K562 (cell line): ENCODE measurements around the gene FADS1. TPM values are rescaled to one million over a fixed set of nuclear protein-coding genes. Genes with fewer than 3 reads are reported as not detected.

Experiments
- ADNP ChIP-seq: fragments of 200-800 bp; sonication (Bioruptor generic); IDR thresholded peaks from 2 replicates; pipeline ENCODE4 v1.6.1; 2016; ENCODE audit warnings: missing genetic modification characterization, missing compliant biosample characterization
- CBX3 ChIP-seq, 2 experiments: IDR thresholded peaks; 1 replicate in 1 of 2; 2 replicates in 1 of 2; pipeline ENCODE4 v1.6.1; 2012; ENCODE audit warnings: inconsistent platforms in 2 of 2, low read length in 2 of 2, borderline replicate concordance in 1 of 2, control low read depth in 1 of 2
- CTBP1 ChIP-seq: fragments of 450-650 bp; IDR thresholded peaks from 2 replicates; pipeline ENCODE4 v1.6.1; 2016; ENCODE audit warnings: borderline replicate concordance
- EP300 ChIP-seq: IDR thresholded peaks from 2 replicates; pipeline ENCODE4 v1.6.1; 2012; ENCODE audit warnings: low read length, improper control_type of control experiment
- FIP1L1 ChIP-seq: fragments of 200-400 bp; formaldehyde crosslinking; IDR thresholded peaks from 2 replicates; pipeline ENCODE4 v1.6.1; 2018; ENCODE audit warnings: mild to moderate bottlenecking, low read depth, low read length; ENCODE audit not compliant: poor library complexity, severe bottlenecking
- FOS ChIP-seq: IDR thresholded peaks from 3 replicates; pipeline ENCODE4 v1.6.1; 2011; ENCODE audit not compliant: insufficient read length; ENCODE audit errors: extremely low read depth
- HDAC1 ChIP-seq, 2 experiments: fragments of 450-650 bp; IDR thresholded peaks; 2 replicates each; pipeline ENCODE4 v1.6.1; 2016 to 2017; ENCODE audit warnings: inconsistent platforms in 1 of 2, mild to moderate bottlenecking in 1 of 2, moderate library complexity in 1 of 2
- KLF6 ChIP-seq: fragments of 250-450 bp; sonication (Bioruptor Pico); IDR thresholded peaks from 2 replicates; pipeline ENCODE4 v1.4.0; 2020; ENCODE audit warnings: mild to moderate bottlenecking, moderate library complexity, borderline replicate concordance
- MTA2 ChIP-seq: fragments of 450-650 bp; IDR thresholded peaks from 2 replicates; pipeline ENCODE4 v1.6.1; 2016; ENCODE audit warnings: low read depth
- NONO ChIP-seq, 2 experiments: fragments of 200-400 bp in 1 of 2; fragments of 450-650 bp in 1 of 2; formaldehyde crosslinking in 1 of 2; IDR thresholded peaks; 2 replicates each; pipeline ENCODE4 v1.6.1; 2017; ENCODE audit warnings: low read depth in 2 of 2, mild to moderate bottlenecking in 2 of 2, moderate library complexity in 2 of 2, low read length in 1 of 2
- SMAD4 ChIP-seq: fragments of 250-450 bp; sonication (Bioruptor Pico); conservative IDR thresholded peaks from 2 replicates; pipeline ENCODE4 v1.8.0; 2021; ENCODE audit warnings: inconsistent platforms, mild to moderate bottlenecking, moderate library complexity
- TAF7 ChIP-seq: fragments of 450-650 bp; IDR thresholded peaks from 2 replicates; pipeline ENCODE4 v1.6.1; 2016; ENCODE audit warnings: missing genetic modification characterization, missing compliant biosample characterization
- U2AF1 ChIP-seq: fragments of 200-400 bp; formaldehyde crosslinking; optimal IDR thresholded peaks from 2 replicates; pipeline ENCODE3; 2017; ENCODE audit warnings: mild to moderate bottlenecking, low read depth, low read length, moderate library complexity
- ZKSCAN1 ChIP-seq: fragments of 150-350 bp; IDR thresholded peaks from 2 replicates; pipeline ENCODE4 v1.6.1; 2016; ENCODE audit warnings: low read depth, low read length
- ZKSCAN3 ChIP-seq: fragments of 250-450 bp; sonication (Bioruptor Pico); IDR thresholded peaks from 2 replicates; pipeline ENCODE4 v1.4.0; 2020
- ZNF146 ChIP-seq: IDR thresholded peaks from one replicate; pipeline ENCODE4 v1.6.1; 2018; ENCODE audit warnings: missing compliant biosample characterization; ENCODE audit not compliant: unreplicated experiment
- ZNF232 ChIP-seq: sonication (generic); formaldehyde crosslinking; IDR thresholded peaks from 2 replicates; pipeline ENCODE4 v1.8.0; 2022; ENCODE audit warnings: mild to moderate bottlenecking, missing genetic modification reagents
- ZNF3 ChIP-seq: fragments of 250-450 bp; sonication (Bioruptor Pico); IDR thresholded peaks from 2 replicates; pipeline ENCODE4 v1.5.0; 2021; ENCODE audit warnings: mild to moderate bottlenecking, moderate library complexity
- ZNF347 ChIP-seq: fragments of 450-650 bp; formaldehyde crosslinking; IDR thresholded peaks from 2 replicates; pipeline ENCODE4 v1.4.0; 2020; ENCODE audit warnings: low read depth, mild to moderate bottlenecking, moderate library complexity
- polyA plus RNA-seq, 8 experiments: library from polyadenylated mRNA; depleted of rRNA in 4 of 8; stranded (reverse) in 5 of 8; unstranded in 3 of 8; fragments of >200 nt; fragmentation: Nextera tagmentation in 2 of 8; fragmentation: Illumina TruSeq in 1 of 8; extraction: Ambion mirVana in 2 of 8; extraction: Trizol in 1 of 8; gene quantifications; 2 replicates each; pipeline versions ENCODE4 v1.2.1 to v1.2.3, GENCODE V29; 2011 to 2014; ENCODE audit warnings: inconsistent platforms in 1 of 8, missing spikeins in 1 of 8
- total RNA-seq, 7 experiments: library from RNA; depleted of rRNA in 6 of 7; stranded (reverse); fragments of >200 nt in 6 of 7; fragmentation: Illumina TruSeq in 2 of 7; extraction: Trizol in 2 of 7; gene quantifications; 2 replicates each; pipeline versions ENCODE4 v1.2.1 to v1.2.3, GENCODE V29; 2011 to 2021; ENCODE audit warnings: low replicate concordance in 1 of 7
- TF ChIP-seq, protein P1 (sequence below): sonication (generic); formaldehyde crosslinking; IDR thresholded peaks from 2 replicates; pipeline ENCODE4 v1.8.1; 2023; ENCODE audit warnings: mild to moderate bottlenecking, missing genetic modification reagents
- TF ChIP-seq, protein P2 (sequence below): sonication (generic); formaldehyde crosslinking; IDR thresholded peaks from 2 replicates; pipeline ENCODE4 v1.8.0; 2022; ENCODE audit warnings: mild to moderate bottlenecking, low read depth, missing genetic modification reagents
- TF ChIP-seq, protein P3 (sequence below): fragments of 450-650 bp; conservative IDR thresholded peaks from 2 replicates; pipeline ENCODE4 v1.6.1; 2016; ENCODE audit warnings: missing genetic modification characterization, low read depth, mild to moderate bottlenecking, control low read depth, missing compliant biosample characterization
- TF ChIP-seq, protein P4 (sequence below): sonication (generic); formaldehyde crosslinking; IDR thresholded peaks from 2 replicates; pipeline ENCODE4 v1.8.0; 2022; ENCODE audit warnings: missing genetic modification reagents, mild to moderate bottlenecking, moderate library complexity, borderline replicate concordance

The FADS1 gene
- total and polyA plus RNA-seq, 9 of the 15 experiments (the other 6 are each of a cell fraction or from before 2014, with no cell fraction given) = 110 to 864 (median 364) TPM

DNA sequence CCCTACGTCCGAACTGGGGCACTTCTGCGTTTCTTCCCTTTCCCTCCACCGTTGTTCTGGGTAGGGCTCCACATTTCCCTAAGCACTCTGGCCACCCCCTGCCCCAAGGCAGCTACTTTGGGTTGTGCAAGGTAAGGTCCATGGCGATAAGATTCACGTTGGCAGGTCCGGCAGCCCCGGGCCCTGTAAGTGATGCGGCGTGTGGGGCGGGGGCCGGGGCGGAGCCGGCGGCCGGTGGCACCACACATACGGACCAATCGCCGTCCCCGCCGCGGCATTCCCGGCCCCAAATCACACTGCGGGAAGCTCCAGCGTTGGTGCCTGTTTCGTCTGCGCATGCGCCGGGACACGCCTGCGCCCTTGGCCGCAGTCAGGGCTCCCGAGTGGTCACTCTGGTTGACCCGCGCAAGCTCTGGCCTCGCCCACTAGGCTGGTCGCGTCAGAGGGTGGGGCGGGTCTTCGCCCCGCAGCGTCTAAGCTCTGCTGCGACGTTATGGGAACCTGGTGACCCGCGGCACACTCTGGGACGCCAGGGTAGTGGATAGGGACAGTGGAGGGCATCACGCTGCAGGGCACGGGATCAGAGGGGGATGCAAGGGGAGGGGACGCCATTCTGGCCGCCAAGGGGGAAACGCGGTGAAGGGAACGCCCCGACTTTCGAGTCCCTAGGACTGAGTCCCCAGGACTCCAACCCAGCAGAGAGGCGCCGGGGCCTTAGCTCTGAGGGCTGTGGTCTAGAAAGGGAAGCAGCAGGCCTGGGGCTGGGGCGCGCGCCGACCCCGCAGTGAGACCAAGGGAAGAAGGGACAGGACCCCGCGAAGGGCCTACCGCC, 1.6 kb downstream of the FADS1 start (continued):
- TF ChIP-seq ZNF347 (CRISPR knock-in tag) (no peak), TAF7 (tag) (peak; percentile 73), CBX3 (IDR thresholded peaks at IDR 0.05; ENCODE audit: borderline replicate concordance in 1 of 2, low read length in 2 of 2) (0 out of 3 replicates have a peak, but pooled peaks of 1 of the 2 experiments have one; percentile 13), ZKSCAN3 (CRISPR knock-in tag) (no peak), ZKSCAN1 (no peak; the same call in 1 of the 2 replicates), ADNP (tag) (no peak), MTA2 (peak; percentile 31; the same call in 1 of the 2 replicates), NONO (IDR thresholded peaks at IDR 0.05; ENCODE audit: low read depth in 2 of 2, low read length in 1 of 2) (0 out of 4 replicates have a peak, but pooled peaks of 1 of the 2 experiments have one; percentile 4), ZNF146 (no peak), EP300 (no peak), KLF6 (CRISPR knock-in tag) (no peak), SMAD4 (CRISPR knock-in tag) (peak; percentile 60), ZNF232 (no peak; the same call in 1 of the 2 replicates), U2AF1 (no peak), ZNF3 (CRISPR knock-in tag) (no peak), CTBP1 (peak; percentile 86), HDAC1 (IDR thresholded peaks at IDR 0.05) (peak in 1 of 2 experiments; percentile 41; a peak in 1 of 4 replicates), FOS (no peak), FIP1L1 (peak; percentile 69)
- TF ChIP-seq, protein P1, sequence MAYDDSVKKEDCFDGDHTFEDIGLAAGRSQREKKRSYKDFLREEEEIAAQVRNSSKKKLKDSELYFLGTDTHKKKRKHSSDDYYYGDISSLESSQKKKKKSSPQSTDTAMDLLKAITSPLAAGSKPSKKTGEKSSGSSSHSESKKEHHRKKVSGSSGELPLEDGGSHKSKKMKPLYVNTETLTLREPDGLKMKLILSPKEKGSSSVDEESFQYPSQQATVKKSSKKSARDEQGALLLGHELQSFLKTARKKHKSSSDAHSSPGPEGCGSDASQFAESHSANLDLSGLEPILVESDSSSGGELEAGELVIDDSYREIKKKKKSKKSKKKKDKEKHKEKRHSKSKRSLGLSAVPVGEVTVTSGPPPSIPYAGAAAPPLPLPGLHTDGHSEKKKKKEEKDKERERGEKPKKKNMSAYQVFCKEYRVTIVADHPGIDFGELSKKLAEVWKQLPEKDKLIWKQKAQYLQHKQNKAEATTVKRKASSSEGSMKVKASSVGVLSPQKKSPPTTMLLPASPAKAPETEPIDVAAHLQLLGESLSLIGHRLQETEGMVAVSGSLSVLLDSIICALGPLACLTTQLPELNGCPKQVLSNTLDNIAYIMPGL (CRISPR knock-in tag) = no peak
- TF ChIP-seq, protein P2, sequence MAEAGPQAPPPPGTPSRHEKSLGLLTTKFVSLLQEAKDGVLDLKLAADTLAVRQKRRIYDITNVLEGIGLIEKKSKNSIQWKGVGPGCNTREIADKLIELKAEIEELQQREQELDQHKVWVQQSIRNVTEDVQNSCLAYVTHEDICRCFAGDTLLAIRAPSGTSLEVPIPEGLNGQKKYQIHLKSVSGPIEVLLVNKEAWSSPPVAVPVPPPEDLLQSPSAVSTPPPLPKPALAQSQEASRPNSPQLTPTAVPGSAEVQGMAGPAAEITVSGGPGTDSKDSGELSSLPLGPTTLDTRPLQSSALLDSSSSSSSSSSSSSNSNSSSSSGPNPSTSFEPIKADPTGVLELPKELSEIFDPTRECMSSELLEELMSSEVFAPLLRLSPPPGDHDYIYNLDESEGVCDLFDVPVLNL (CRISPR knock-in tag) = 0 out of 2 replicates have a peak, but pooled peaks have one; percentile 40
- TF ChIP-seq, protein P3, sequence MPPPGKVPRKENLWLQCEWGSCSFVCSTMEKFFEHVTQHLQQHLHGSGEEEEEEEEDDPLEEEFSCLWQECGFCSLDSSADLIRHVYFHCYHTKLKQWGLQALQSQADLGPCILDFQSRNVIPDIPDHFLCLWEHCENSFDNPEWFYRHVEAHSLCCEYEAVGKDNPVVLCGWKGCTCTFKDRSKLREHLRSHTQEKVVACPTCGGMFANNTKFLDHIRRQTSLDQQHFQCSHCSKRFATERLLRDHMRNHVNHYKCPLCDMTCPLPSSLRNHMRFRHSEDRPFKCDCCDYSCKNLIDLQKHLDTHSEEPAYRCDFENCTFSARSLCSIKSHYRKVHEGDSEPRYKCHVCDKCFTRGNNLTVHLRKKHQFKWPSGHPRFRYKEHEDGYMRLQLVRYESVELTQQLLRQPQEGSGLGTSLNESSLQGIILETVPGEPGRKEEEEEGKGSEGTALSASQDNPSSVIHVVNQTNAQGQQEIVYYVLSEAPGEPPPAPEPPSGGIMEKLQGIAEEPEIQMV (tag) = peak; percentile 47; the same call in 1 of the 2 replicates
- TF ChIP-seq, protein P4, sequence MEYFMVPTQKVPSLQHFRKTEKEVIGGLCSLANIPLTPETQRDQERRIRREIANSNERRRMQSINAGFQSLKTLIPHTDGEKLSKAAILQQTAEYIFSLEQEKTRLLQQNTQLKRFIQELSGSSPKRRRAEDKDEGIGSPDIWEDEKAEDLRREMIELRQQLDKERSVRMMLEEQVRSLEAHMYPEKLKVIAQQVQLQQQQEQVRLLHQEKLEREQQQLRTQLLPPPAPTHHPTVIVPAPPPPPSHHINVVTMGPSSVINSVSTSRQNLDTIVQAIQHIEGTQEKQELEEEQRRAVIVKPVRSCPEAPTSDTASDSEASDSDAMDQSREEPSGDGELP (CRISPR knock-in tag) = peak; percentile 74
